SK-N-SH (cell line): ENCODE data around the gene HGS.

Experiments
- CTCF ChIP-seq: fragments of 200-600 bp; sonication (generic); IDR thresholded peaks from 2 replicates; pipeline ENCODE4 v1.6.1; 2017; ENCODE audit warnings: antibody characterized with exemption, mild to moderate bottlenecking, moderate library complexity
- EP300 ChIP-seq, 2 experiments: IDR thresholded peaks; 2 replicates each; pipeline versions ENCODE4 v1.4.0 to v1.6.1; 2012; ENCODE audit warnings: borderline replicate concordance in 1 of 2, low read depth in 1 of 2, low read length in 1 of 2
- EZH2phosphoT487 ChIP-seq: fragments of 200-600 bp; sonication (generic); IDR thresholded peaks from 2 replicates; pipeline ENCODE4 v1.6.1; 2017; ENCODE audit warnings: low read depth, mixed run types, mild to moderate bottlenecking, antibody characterized with exemption, moderate library complexity, borderline replicate concordance
- FOXJ3 ChIP-seq: sonication (generic); formaldehyde crosslinking; IDR thresholded peaks from 2 replicates; pipeline ENCODE4 v1.5.1; 2020; ENCODE audit warnings: mild to moderate bottlenecking, missing genetic modification reagents
- GABPA ChIP-seq: IDR thresholded peaks from 2 replicates; pipeline ENCODE4 v1.4.0; 2012; ENCODE audit warnings: low read depth, mild to moderate bottlenecking
- JUND ChIP-seq: IDR thresholded peaks from 2 replicates; pipeline ENCODE4 v1.4.0; 2012
- NFIC ChIP-seq: IDR thresholded peaks from 2 replicates; pipeline ENCODE4 v1.4.0; 2012; ENCODE audit warnings: borderline replicate concordance
- RAD21 ChIP-seq: IDR thresholded peaks from 2 replicates; pipeline ENCODE4 v1.6.1; 2012; ENCODE audit warnings: mild to moderate bottlenecking, low read length
- TAF1 ChIP-seq: IDR thresholded peaks from 2 replicates; pipeline ENCODE4 v1.6.1; 2012; ENCODE audit warnings: low read depth, mild to moderate bottlenecking, low read length, moderate library complexity, borderline replicate concordance
- TEAD4 ChIP-seq: IDR thresholded peaks from 2 replicates; pipeline ENCODE4 v1.4.0; 2012; ENCODE audit warnings: mild to moderate bottlenecking, borderline replicate concordance; ENCODE audit not compliant: insufficient read depth
- TF ChIP-seq, protein P1 (sequence below): IDR thresholded peaks from 2 replicates; pipeline ENCODE4 v1.4.0; 2012; ENCODE audit warnings: low read depth
- TF ChIP-seq, protein P2 (sequence below): fragments of 150-350 bp; IDR thresholded peaks from 2 replicates; pipeline ENCODE4 v1.6.1; 2017; ENCODE audit warnings: antibody characterized with exemption, low read length, low read depth, borderline replicate concordance

DNA sequence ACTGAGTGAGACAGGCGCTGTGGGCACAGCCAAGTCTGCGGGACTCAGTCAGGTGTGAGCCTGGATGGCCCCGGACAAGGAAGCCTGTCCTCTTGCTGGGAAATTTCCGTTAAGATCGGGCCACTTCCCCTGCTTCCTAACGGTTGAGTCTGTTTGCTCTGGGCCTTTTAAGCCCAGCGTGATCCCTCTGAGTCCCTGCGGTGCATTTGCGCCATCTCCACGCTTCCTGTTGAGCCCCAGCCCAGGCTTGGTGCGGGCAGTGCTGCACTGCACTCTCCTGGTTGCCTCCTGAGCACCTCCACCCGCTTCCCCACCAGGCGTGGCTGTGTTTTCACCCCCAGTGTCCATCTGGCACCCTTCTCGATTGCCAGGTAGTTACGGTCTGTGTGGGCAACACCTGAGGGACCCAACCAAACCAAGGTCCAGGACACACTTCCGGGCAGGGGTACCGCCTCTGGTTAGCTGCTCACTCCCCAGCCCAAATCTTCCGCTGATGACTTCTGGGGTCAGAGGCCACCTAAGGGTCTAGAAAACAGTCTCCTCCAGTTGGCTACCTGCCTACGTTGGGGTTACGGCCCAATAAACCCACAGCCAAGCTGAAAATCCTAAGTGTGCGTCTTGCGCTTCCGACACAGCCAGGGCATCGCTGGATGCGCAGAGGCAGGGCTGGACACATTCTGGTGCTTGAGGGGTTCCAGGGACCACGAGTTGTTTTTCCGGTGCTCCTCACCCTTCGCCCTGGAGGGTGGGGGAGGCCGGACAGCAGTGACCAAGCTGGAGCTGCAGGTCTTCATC, 26.9 kb downstream of the HGS start:
- TF ChIP-seq, protein P1, sequence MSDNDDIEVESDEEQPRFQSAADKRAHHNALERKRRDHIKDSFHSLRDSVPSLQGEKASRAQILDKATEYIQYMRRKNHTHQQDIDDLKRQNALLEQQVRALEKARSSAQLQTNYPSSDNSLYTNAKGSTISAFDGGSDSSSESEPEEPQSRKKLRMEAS, result no peak
- TF ChIP-seq EZH2phosphoT487 (no peak), GABPA (no peak), JUND (no peak), CTCF (no peak), FOXJ3 (CRISPR knock-in tag) (no peak), RAD21 (no peak), EP300 (IDR thresholded peaks at IDR 0.05; ENCODE audit: borderline replicate concordance in 1 of 2, low read depth in 1 of 2, low read length in 1 of 2) (no peak), TAF1 (no peak), NFIC (no peak), TEAD4 (no peak)
- TF ChIP-seq, protein P2, sequence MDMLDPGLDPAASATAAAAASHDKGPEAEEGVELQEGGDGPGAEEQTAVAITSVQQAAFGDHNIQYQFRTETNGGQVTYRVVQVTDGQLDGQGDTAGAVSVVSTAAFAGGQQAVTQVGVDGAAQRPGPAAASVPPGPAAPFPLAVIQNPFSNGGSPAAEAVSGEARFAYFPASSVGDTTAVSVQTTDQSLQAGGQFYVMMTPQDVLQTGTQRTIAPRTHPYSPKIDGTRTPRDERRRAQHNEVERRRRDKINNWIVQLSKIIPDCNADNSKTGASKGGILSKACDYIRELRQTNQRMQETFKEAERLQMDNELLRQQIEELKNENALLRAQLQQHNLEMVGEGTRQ, result no peak
